Measurements from ENCODE around the gene TPBG.

The TPBG gene

DNA sequence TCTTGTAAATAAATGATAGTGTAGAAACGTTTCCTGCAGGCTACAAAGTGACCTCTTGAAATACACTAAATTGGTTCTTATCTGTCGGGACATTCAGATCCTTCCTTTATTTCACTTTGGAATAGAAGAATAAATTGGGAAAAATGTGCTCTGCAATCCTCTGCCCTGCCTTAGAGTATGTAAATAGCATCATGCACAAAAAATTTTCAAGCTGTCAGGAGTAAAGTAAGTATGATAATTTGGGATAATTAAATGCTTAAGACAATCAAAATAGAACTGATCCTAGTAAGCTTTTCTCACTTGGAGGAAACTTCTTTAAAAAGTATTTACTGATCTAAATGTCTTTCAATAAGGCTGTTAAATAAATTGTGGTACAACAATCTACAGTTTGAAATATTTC lies 3.1 kb upstream of the TPBG start:
- Histone ChIP-seq H2AFZ (ENCODE audit: low read depth, low read length, severe bottlenecking) (no peak overlapping the region), H3K27me3 (ENCODE audit: low read length) (no peaks in the 10 kb centered on the region), H3K79me2 (ENCODE audit: insufficient read depth, low read length) (no peaks in the 10 kb centered on the region), H3K4me3 (ENCODE audit: insufficient read depth, low read length, poor library complexity, severe bottlenecking) (no peak overlapping the region), H4K20me1 (ENCODE audit: low read depth, low read length) (no peaks in the 10 kb centered on the region), H3K9ac (ENCODE audit: low read length) (no peak overlapping the region), H3K9me3 (ENCODE audit: insufficient read depth, low read length) (no peaks in the 10 kb centered on the region), H3K27ac (ENCODE audit: low read depth, low read length) (no peak overlapping the region), H3K9me2 (replicated peaks; ENCODE audit: insufficient read depth, low read length) (no peaks in the 10 kb centered on the region), H3K36me3 (ENCODE audit: low read length) (no peaks in the 10 kb centered on the region), H3K4me2 (ENCODE audit: low read depth, low read length, poor library complexity, severe bottlenecking) (no peak overlapping the region), H3F3A (ENCODE audit: insufficient read depth) (no peaks in the 10 kb centered on the region)
- TF ChIP-seq, protein P1, sequence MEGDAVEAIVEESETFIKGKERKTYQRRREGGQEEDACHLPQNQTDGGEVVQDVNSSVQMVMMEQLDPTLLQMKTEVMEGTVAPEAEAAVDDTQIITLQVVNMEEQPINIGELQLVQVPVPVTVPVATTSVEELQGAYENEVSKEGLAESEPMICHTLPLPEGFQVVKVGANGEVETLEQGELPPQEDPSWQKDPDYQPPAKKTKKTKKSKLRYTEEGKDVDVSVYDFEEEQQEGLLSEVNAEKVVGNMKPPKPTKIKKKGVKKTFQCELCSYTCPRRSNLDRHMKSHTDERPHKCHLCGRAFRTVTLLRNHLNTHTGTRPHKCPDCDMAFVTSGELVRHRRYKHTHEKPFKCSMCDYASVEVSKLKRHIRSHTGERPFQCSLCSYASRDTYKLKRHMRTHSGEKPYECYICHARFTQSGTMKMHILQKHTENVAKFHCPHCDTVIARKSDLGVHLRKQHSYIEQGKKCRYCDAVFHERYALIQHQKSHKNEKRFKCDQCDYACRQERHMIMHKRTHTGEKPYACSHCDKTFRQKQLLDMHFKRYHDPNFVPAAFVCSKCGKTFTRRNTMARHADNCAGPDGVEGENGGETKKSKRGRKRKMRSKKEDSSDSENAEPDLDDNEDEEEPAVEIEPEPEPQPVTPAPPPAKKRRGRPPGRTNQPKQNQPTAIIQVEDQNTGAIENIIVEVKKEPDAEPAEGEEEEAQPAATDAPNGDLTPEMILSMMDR (IDR thresholded peaks at IDR 0.05; ENCODE audit: insufficient read depth, low read length, poor library complexity, severe bottlenecking), result no peak

DNA sequence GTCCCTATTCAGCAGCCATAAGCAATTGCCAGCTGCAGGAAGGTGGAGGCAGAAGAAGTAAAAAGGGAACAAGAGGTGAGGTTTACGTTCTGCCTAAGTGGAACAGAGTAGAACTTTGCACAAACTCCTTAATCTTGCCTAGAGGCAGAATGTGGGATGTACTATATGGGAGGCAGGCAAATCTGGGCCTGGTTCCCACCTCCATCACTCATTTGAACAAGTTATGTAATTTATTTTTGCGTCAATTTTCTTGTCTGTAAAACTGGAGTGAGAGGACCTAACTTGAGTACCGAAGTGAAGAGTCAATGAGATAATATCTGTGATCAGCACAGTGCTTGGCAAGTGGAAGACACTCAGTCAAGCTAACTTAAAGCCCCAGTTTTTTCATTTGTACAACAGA lies 2.0 kb upstream of the TPBG start:
- H3F3A ChIP-seq (ENCODE audit: insufficient read depth), result no peaks in the 10 kb centered on the region
- H3K4me3 ChIP-seq (ENCODE audit: insufficient read depth, low read length, poor library complexity, severe bottlenecking), result no peak overlapping the region
- no peaks in the 10 kb centered on the region for H3K9me3 ChIP-seq (ENCODE audit: insufficient read depth, low read length)
- no peak overlapping the region for H2AFZ ChIP-seq (ENCODE audit: low read depth, low read length, severe bottlenecking)
- H3K9ac ChIP-seq (ENCODE audit: low read length), result no peak overlapping the region
- H3K36me3 ChIP-seq (ENCODE audit: low read length), result no peaks in the 10 kb centered on the region
- H3K27ac ChIP-seq (ENCODE audit: low read depth, low read length), result no peak overlapping the region
- no peaks in the 10 kb centered on the region for H3K79me2 ChIP-seq (ENCODE audit: insufficient read depth, low read length)
- no peaks in the 10 kb centered on the region for H3K9me2 ChIP-seq (replicated peaks; ENCODE audit: insufficient read depth, low read length)
- no peak overlapping the region for H3K4me2 ChIP-seq (ENCODE audit: low read depth, low read length, poor library complexity, severe bottlenecking)
- no peaks in the 10 kb centered on the region for H4K20me1 ChIP-seq (ENCODE audit: low read depth, low read length)
- H3K27me3 ChIP-seq (ENCODE audit: low read length), result no peaks in the 10 kb centered on the region
- TF ChIP-seq EZH2phosphoT487 (conservative IDR thresholded peaks at IDR 0.05; ENCODE audit: low read length), result no peak
- TF ChIP-seq, protein P1 (IDR thresholded peaks at IDR 0.05; ENCODE audit: insufficient read depth, low read length, poor library complexity, severe bottlenecking), result no peak

GRCh38 chr6:82362144-82362543 lies 1.5 kb upstream of the TPBG start:
- H3K9me3 ChIP-seq (ENCODE audit: insufficient read depth, low read length), result no peaks in the 10 kb centered on the region
- H4K20me1 ChIP-seq (ENCODE audit: low read depth, low read length), result no peaks in the 10 kb centered on the region
- no peaks in the 10 kb centered on the region for H3F3A ChIP-seq (ENCODE audit: insufficient read depth)
- no peak overlapping the region for H2AFZ ChIP-seq (ENCODE audit: low read depth, low read length, severe bottlenecking)
- no peaks in the 10 kb centered on the region for H3K79me2 ChIP-seq (ENCODE audit: insufficient read depth, low read length)
- no peak overlapping the region for H3K9ac ChIP-seq (ENCODE audit: low read length)
- no peak overlapping the region for H3K4me3 ChIP-seq (ENCODE audit: insufficient read depth, low read length, poor library complexity, severe bottlenecking)
- TF ChIP-seq EZH2phosphoT487 (conservative IDR thresholded peaks at IDR 0.05; ENCODE audit: low read length), result no peak
- TF ChIP-seq, protein P1 (IDR thresholded peaks at IDR 0.05; ENCODE audit: insufficient read depth, low read length, poor library complexity, severe bottlenecking), result no peak
- no peaks in the 10 kb centered on the region for H3K36me3 ChIP-seq (ENCODE audit: low read length)
- H3K27me3 ChIP-seq (ENCODE audit: low read length), result no peaks in the 10 kb centered on the region
- no peak overlapping the region for H3K27ac ChIP-seq (ENCODE audit: low read depth, low read length)
- no peak overlapping the region for H3K4me2 ChIP-seq (ENCODE audit: low read depth, low read length, poor library complexity, severe bottlenecking)
- H3K9me2 ChIP-seq (replicated peaks; ENCODE audit: insufficient read depth, low read length), result no peaks in the 10 kb centered on the region
